RWPE2 (cell line): ENCODE results near the gene NTN1.

Source experiments
- ATAC-seq: fragments of 200-7000 bp; cut with Tn5 transposase; 3 replicates; pipeline ENCODE4 v1.9.1; 2021; ENCODE audit warnings: low read depth
- DNase-seq: peaks from one replicate; pipeline ENCODE4 v3.0.0-alpha.2; 2020; ENCODE audit warnings: low spot score
- H3K27ac ChIP-seq: fragments of 450-650 bp; 2 replicates; pipeline ENCODE4 v1.5.1; 2017; ENCODE audit warnings: mild to moderate bottlenecking; ENCODE audit not compliant: poor library complexity, severe bottlenecking
- H3K27me3 ChIP-seq: fragments of 250-450 bp; sonication (Bioruptor Pico); 2 replicates; pipeline ENCODE4 v1.5.1; 2021; ENCODE audit warnings: mild to moderate bottlenecking, moderate library complexity; ENCODE audit not compliant: insufficient read depth, poor library complexity, severe bottlenecking
- H3K36me3 ChIP-seq: fragments of 250-450 bp; sonication (Bioruptor Pico); 2 replicates; pipeline ENCODE4 v1.5.1; 2020; ENCODE audit warnings: low read depth, mild to moderate bottlenecking, moderate library complexity
- H3K4me1 ChIP-seq: fragments of 250-450 bp; sonication (Bioruptor Pico); 2 replicates; pipeline ENCODE4 v1.5.1; 2021; ENCODE audit warnings: mild to moderate bottlenecking, moderate library complexity; ENCODE audit not compliant: insufficient read depth, poor library complexity, severe bottlenecking
- H3K4me3 ChIP-seq: fragments of 250-450 bp; sonication (Bioruptor Pico); 2 replicates; pipeline ENCODE4 v1.5.1; 2021; ENCODE audit warnings: mild to moderate bottlenecking, moderate library complexity; ENCODE audit not compliant: severe bottlenecking
- H3K9me3 ChIP-seq: fragments of 250-450 bp; sonication (Bioruptor Pico); 2 replicates; pipeline ENCODE4 v1.5.1; 2021; ENCODE audit warnings: mild to moderate bottlenecking, moderate library complexity; ENCODE audit not compliant: severe bottlenecking
- CTCF ChIP-seq: fragments of 450-650 bp; IDR thresholded peaks from one replicate; pipeline ENCODE4 v1.5.1; 2017; ENCODE audit warnings: mild to moderate bottlenecking, moderate library complexity; ENCODE audit not compliant: poor library complexity, severe bottlenecking

NTN1 gene

GRCh38 chr17:9185142-9185541, 163.8 kb downstream of the NTN1 start:
- TF ChIP-seq CTCF, result no peak
- Histone ChIP-seq H3K4me1 (no peaks in the 10 kb centered on the region), H3K4me3 (no peak overlapping the region), H3K27ac (no peak overlapping the region), H3K27me3 (no peaks in the 10 kb centered on the region), H3K36me3 (no peaks in the 10 kb centered on the region), H3K9me3 (no peaks in the 10 kb centered on the region)
- ATAC-seq (0 out of 3 replicates have a peak, but pooled peaks have one; percentile 31), DNase-seq (no peak)

- H3K4me1 ChIP-seq, result no peaks in the 10 kb centered on the region
- TF ChIP-seq CTCF, result no peak
- no peak overlapping the region for H3K4me3 ChIP-seq
- no peak overlapping the region for H3K27ac ChIP-seq
- ATAC-seq (no peak), DNase-seq (no peak)
- no peaks in the 10 kb centered on the region for H3K27me3 ChIP-seq
- H3K9me3 ChIP-seq, result no peaks in the 10 kb centered on the region
- H3K36me3 ChIP-seq, result no peaks in the 10 kb centered on the region
Observed at GRCh38 chr17:9185688-9186284, 164.5 kb downstream of the NTN1 start.

GRCh38 chr17:9187828-9188227, 166.5 kb downstream of the NTN1 start:
- H3K27me3 ChIP-seq, result no peaks in the 10 kb centered on the region
- no peak for ATAC-seq
- no peak for DNase-seq
- no peaks in the 10 kb centered on the region for H3K36me3 ChIP-seq
- H3K4me1 ChIP-seq, result no peaks in the 10 kb centered on the region
- no peaks in the 10 kb centered on the region for H3K9me3 ChIP-seq
- H3K27ac ChIP-seq, result no peak overlapping the region
- no peak for TF ChIP-seq CTCF
- no peak overlapping the region for H3K4me3 ChIP-seq

- no peaks in the 10 kb centered on the region for H3K36me3 ChIP-seq
- TF ChIP-seq CTCF, result no peak
- H3K4me1 ChIP-seq, result no peaks in the 10 kb centered on the region
- H3K27me3 ChIP-seq, result no peaks in the 10 kb centered on the region
- DNase-seq (no peak), ATAC-seq (no peak)
- no peak overlapping the region for H3K4me3 ChIP-seq
- H3K27ac ChIP-seq, result no peak overlapping the region
- no peaks in the 10 kb centered on the region for H3K9me3 ChIP-seq
Observed at GRCh38 chr17:9188367-9188766, 167.1 kb downstream of the NTN1 start.

GRCh38 chr17:9189870-9190269, 168.6 kb downstream of the NTN1 start:
- Histone ChIP-seq H3K4me1 (no peaks in the 10 kb centered on the region), H3K9me3 (no peaks in the 10 kb centered on the region), H3K27ac (no peak overlapping the region), H3K4me3 (no peak overlapping the region), H3K36me3 (no peaks in the 10 kb centered on the region), H3K27me3 (no peaks in the 10 kb centered on the region)
- no peak for ATAC-seq
- DNase-seq, result no peak
- TF ChIP-seq CTCF, result no peak
